Fibroblast of peridontal ligament (primary cell): ENCODE results near the gene CITED2.
A peak's percentile ranks its signal among the peaks of the same experiment; 100 is the strongest.
"Not testable (repeated sequence)": the region's sequence is repeated elsewhere in the genome, so short reads cannot be mapped to it uniquely, and the experiment has no call there.

Source experiments
- DNase-seq: peaks from one replicate; pipeline ENCODE4 v3.0.0-alpha.2; 2010; ENCODE audit errors: extremely low read depth

CITED2 gene, protein sequence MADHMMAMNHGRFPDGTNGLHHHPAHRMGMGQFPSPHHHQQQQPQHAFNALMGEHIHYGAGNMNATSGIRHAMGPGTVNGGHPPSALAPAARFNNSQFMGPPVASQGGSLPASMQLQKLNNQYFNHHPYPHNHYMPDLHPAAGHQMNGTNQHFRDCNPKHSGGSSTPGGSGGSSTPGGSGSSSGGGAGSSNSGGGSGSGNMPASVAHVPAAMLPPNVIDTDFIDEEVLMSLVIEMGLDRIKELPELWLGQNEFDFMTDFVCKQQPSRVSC

DNA sequence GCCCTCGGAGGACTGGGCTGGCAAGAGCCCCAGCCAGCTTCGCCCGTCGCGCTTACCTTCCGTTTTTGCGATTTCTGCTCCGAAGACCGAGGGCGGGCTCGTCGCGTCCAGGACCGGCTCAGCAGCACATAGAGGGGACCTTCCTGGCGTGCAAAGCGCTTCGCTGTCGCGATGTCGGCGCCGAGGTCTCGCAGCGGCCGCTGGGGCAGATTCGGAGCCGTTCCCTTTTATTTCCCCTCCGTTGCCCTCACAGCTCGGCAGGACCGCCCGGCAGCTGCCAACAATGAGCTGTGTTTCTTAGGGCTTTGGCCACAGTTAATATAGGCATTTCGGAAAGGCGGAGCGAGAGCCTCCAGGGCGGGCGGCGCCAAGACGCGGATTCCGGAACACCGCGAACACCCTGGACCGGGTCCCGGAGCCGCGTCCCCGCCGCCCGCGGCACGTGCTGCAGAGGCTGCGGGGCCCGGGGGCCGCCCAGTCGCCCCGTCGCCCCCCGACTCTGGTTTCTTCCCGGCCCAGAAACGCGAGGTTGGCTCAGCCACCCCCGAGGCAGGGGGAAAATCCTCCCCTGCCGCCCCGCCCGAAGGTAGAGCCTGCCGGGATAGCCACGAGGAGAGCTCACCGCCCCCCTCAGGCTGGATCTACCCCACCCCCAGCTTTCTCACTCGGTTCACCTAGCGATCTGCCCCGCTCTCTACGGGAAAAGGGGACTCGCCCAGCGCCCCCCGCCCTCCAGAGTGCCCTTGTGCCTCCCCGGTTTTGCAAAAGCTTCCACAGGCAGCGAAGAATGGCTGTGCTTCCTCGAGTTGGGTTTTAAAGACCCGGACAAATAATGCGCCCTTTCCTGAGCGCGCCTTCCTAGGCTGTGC, at the start of gene CITED2:
TSS of gene CITED2 (minus strand) at position 292 of the 869 bp plus-strand sequence. CDS start 704 bp downstream, outside the sequence.
- peak; percentile 98 for DNase-seq

GRCh38 chr6:139423037-139423703, 48.7 kb upstream of the CITED2 start:
- no peak for DNase-seq

- no peak for DNase-seq
These were observed 47.9 kb upstream of the CITED2 start for GRCh38 chr6:139422105-139423036.

DNA sequence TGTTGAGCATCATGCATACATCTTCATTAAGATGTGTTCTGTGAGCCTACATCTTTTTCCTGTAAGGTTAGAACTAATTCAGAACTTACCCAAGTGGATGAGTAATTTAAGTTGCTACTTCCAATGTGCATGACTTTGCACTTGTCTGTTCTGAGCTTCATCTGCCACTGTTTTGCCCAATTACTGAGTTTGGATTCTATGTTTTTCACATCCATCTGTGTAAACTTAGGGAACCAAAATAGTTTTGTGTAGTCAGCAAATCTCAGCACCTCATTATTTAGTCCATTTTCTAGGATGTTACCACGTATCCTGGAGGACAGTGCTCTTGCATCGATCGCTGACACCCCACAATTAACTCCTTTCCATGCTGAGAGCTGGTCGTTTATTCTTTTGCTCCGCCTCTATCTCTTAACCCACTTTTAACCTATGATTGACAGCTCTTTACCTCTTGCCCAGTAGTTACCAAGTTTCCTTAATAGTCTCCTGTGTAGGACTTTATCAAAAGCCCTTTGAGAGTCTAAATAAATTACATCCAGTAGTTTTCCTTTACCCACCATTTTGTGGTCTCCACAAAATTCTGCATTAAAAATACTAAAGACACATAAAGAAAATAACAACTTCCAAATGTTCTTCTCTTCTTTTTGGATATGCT, 44.2 kb upstream of the CITED2 start:
- DNase-seq: peak; percentile 39

DNA sequence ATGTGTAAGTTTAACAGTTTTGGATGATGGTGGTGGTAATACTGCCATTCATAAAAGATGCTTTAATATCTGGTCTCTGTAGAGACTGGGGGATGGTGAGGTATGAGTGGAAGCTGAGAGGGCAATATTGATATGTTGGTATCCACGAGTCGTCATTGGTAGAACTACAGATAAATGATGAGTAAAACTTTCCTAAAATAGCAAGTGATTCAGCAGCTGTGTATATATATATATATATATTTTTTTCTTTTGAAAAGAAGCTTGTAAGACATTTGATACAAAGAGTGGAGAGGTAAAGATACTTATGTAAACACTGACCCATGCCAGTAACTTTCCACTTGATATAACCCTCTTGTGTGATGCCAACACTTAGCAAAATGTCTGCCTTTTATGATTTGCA, 41.7 kb upstream of the CITED2 start:
- DNase-seq: peak; percentile 16

- no peak for DNase-seq
These were observed 40.9 kb upstream of the CITED2 start for GRCh38 chr6:139415365-139415764.

- DNase-seq: not testable (repeated sequence)
These were observed 37.7 kb upstream of the CITED2 start for GRCh38 chr6:139412103-139412502.

DNA sequence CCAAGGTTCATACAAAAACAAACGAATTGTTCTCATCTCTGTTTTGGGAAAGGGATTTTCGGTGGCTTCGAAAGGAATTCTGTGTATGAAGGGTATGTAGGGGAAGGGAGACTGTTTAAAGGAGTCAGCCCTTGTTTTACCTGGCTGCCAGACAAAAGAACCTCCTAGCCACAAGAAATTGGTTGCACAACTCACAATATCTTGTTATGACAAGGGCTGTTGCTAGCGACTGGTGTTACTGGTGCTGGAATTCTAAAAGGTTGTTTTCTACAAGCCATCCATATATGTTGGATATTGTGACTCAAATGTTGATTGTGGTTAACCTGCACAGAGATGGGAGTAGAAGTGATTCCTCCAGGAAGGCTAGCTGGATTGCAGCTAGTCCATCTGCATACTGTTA, 34.6 kb upstream of the CITED2 start:
- DNase-seq: peak; percentile 66

DNA sequence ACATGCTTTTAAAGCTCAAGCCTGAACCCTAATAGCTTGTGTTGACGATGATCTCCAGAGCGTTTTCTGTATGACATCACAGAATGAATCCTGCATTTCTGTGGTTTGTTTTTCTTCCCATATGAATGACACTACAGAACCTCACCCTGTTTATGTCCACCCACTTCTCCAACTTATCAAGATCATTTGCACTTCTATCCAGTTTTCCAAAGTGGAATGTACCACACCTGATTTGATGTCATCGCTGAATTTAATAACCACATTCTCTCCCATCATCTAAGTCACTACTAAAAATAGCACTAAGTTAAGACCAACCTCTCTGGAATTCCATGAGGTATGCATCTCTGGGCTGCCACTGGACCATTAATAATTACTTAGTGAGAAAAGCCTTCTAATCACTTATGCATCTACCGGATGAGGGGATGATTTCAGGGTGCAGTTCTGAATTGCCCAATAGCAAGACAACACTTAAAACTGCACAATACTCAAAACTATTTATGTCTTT, 33.3 kb upstream of the CITED2 start:
- peak; percentile 89 for DNase-seq

- DNase-seq: no peak
These were observed 32.3 kb upstream of the CITED2 start for GRCh38 chr6:139406577-139407343.

DNA sequence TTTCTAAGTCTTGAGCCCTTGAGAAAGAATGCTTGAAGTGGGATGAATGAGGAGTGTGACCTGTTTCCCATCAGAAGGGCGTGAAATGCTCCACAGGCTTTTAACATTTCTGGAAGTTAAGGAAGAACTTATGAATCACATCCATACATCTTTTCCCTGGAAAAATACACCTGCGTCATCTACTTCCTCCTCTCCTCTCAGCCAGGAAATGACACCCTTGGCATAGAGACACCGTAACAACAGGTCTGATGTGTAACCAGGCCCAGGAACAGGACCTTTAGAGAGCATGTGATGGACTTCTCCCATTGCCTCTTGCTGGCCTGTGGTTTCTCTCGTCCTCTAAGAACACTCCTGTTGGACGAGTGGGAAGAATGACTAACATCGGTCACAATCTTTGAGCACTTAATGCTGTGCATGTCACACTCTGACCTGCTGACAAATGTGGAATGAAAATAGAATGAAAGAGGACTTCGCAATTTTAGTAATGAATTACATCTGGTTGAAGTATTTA, 28.5 kb upstream of the CITED2 start:
- peak; percentile 87 for DNase-seq

- DNase-seq: peak; percentile 53
These were observed 24.2 kb upstream of the CITED2 start for GRCh38 chr6:139398658-139399057.

DNA sequence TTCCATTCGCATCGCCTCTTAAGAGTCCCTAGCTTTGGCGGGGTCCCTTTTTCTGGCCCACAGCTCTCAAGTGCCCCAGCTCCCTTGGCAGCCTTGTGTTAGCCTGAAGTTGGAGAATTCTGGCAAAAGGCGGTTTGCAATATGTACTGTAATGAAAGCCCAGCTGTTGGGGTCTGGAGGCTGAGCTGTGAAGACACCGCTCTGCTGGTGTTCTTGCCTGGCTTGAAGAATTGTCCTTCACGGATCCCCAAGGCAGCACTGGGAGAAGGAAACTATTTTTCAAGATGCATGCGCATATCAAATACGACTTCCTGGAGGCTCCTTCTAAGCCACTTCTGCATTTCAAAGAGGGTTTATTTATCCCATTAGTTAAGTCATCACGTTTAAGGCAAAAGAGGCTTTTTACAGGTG, 21.4 kb upstream of the CITED2 start:
- no peak for DNase-seq

DNA sequence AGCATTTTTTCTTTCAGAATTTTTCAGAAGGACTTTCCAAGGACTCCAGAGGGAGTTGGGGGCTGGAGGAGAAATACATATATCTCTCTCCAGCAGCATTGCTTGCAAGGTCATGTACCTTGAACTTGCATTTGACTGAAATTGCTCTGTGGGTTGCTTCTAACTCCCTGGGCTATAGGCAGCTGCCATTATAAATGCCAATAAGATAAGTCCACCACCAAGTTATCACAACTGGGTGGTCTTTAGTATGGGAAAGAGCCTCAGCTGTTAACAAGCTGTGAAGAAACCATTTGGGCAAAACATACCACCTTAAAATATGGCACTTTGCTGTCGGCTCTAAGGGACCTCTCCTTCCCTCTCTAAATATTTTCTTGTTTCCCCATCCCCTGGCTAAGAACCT, 20.9 kb upstream of the CITED2 start:
- no peak for DNase-seq

GRCh38 chr6:139394027-139394649, 19.7 kb upstream of the CITED2 start:
- DNase-seq: no peak

DNA sequence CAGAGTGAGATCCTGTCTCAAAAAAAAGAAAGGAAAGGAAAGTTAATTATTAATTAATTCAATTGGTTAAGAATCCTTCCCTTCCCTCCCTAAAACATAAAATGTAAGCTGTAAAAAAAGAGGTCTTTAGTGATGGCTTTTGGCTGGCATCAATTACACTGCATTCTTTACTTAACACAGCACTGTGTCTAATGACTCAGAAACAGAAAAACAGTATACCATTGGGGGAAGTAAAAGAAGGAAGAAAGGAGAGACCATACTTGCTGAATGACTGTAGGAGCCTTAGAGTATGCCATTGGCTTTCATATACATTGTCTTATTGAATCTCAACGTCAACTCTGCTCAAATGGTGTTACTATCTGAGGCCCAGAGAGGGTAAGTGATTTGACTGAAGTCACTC, 18.3 kb upstream of the CITED2 start:
- DNase-seq: peak; percentile 58

GRCh38 chr6:139391709-139392108, 17.3 kb upstream of the CITED2 start:
- no peak for DNase-seq

DNA sequence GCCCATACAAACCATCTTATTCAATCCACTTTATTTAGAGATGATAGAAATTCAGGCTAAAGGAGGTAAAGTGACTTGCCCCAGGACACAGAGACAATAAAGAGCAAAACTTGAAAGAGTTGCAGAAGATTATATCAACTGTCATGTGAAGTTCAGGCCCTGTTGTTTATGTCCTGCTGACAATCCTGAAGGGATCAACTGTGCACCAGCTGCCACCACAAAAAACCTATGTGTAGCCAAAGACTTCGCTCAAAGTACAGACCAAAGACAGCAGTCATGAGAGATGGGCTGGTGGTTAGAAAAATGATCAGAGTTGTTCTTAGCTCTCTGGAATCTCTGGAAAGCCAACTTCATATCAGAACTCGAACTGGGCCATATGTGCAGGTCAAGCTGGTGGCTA, 16.0 kb upstream of the CITED2 start:
- no peak for DNase-seq

GRCh38 chr6:139388384-139388783, 13.9 kb upstream of the CITED2 start:
- DNase-seq: no peak
